HepG2 (cell line): ENCODE measurements around the gene CAMK2D. TPM values are rescaled to one million over a fixed set of nuclear protein-coding genes. Genes with fewer than 3 reads are reported as not detected.
A peak's percentile ranks its signal among the peaks of the same experiment; 100 is the strongest.

Experiments used
- HNRNPH1 ChIP-seq: fragments of 200-400 bp; formaldehyde crosslinking; optimal IDR thresholded peaks from 2 replicates; pipeline ENCODE3; 2017; ENCODE audit warnings: mild to moderate bottlenecking, low read depth, low read length
- IRX3 ChIP-seq: sonication (generic); formaldehyde crosslinking; IDR thresholded peaks from 2 replicates; pipeline ENCODE4 v1.8.1; 2023; ENCODE audit warnings: mild to moderate bottlenecking, low read depth, missing genetic modification reagents, borderline replicate concordance
- MYNN ChIP-seq: sonication (generic); formaldehyde crosslinking; IDR thresholded peaks from 2 replicates; pipeline ENCODE4 v1.4.0; 2020; ENCODE audit warnings: mild to moderate bottlenecking, low read depth, missing genetic modification reagents
- PAWR ChIP-seq: sonication (generic); formaldehyde crosslinking; IDR thresholded peaks from 2 replicates; pipeline ENCODE4 v1.4.0; 2020; ENCODE audit warnings: missing genetic modification reagents, mild to moderate bottlenecking, borderline replicate concordance
- SALL2 ChIP-seq: sonication (generic); formaldehyde crosslinking; IDR thresholded peaks from 2 replicates; pipeline ENCODE4 v1.8.1; 2023; ENCODE audit warnings: mild to moderate bottlenecking, missing genetic modification reagents, inconsistent platforms
- ZKSCAN1 ChIP-seq: fragments of 150-350 bp; IDR thresholded peaks from 2 replicates; pipeline ENCODE4 v1.6.1; 2014; ENCODE audit warnings: low read length
- ZKSCAN5 ChIP-seq: sonication (generic); formaldehyde crosslinking; IDR thresholded peaks from 2 replicates; pipeline ENCODE4 v1.5.1; 2020; ENCODE audit warnings: mild to moderate bottlenecking, missing genetic modification reagents
- ZMYM2 ChIP-seq: sonication (generic); formaldehyde crosslinking; IDR thresholded peaks from 2 replicates; pipeline ENCODE4 v1.8.0; 2022; ENCODE audit warnings: mild to moderate bottlenecking, missing genetic modification reagents
- ZNF12 ChIP-seq: sonication (generic); formaldehyde crosslinking; IDR thresholded peaks from 2 replicates; pipeline ENCODE4 v1.5.0; 2020; ENCODE audit warnings: missing genetic modification reagents
- ZNF234 ChIP-seq: sonication (generic); formaldehyde crosslinking; conservative IDR thresholded peaks from 2 replicates; pipeline ENCODE4 v1.5.1; 2020; ENCODE audit warnings: mild to moderate bottlenecking, missing genetic modification reagents
- ZNF3 ChIP-seq: IDR thresholded peaks from 2 replicates; pipeline ENCODE4 v1.7.0; 2017; ENCODE audit warnings: inconsistent platforms
- ZNF337 ChIP-seq: sonication (generic); formaldehyde crosslinking; IDR thresholded peaks from 2 replicates; pipeline ENCODE4 v1.5.1; 2020; ENCODE audit warnings: missing genetic modification reagents, low read depth, mild to moderate bottlenecking, borderline replicate concordance
- ZNF552 ChIP-seq: sonication (generic); formaldehyde crosslinking; IDR thresholded peaks from 2 replicates; pipeline ENCODE4 v1.9.0; 2022; ENCODE audit warnings: missing genetic modification reagents, mild to moderate bottlenecking, borderline replicate concordance
- ZNF749 ChIP-seq: sonication (generic); formaldehyde crosslinking; IDR thresholded peaks from 2 replicates; pipeline ENCODE4 v1.8.0; 2022; ENCODE audit warnings: mild to moderate bottlenecking, missing genetic modification reagents, moderate library complexity, borderline replicate concordance
- polyA plus RNA-seq, 8 experiments: library from polyadenylated mRNA; depleted of rRNA in 3 of 8; stranded (reverse) in 7 of 8; unstranded in 1 of 8; fragments of >200 nt; fragmentation: Illumina TruSeq in 4 of 8; extraction: Trizol in 4 of 8; gene quantifications; 2 replicates each; pipeline versions ENCODE4 v1.2.1 to v1.2.3, GENCODE V29; 2011 to 2016; ENCODE audit warnings: low read depth in 4 of 8, missing spikeins in 1 of 8, mixed read lengths in 1 of 8; ENCODE audit not compliant: insufficient read depth in 1 of 8
- total RNA-seq, 5 experiments: library from RNA; depleted of rRNA; stranded (reverse); fragments of >200 nt; fragmentation: Illumina TruSeq; extraction: Trizol; gene quantifications; 2 replicates each; pipeline ENCODE4 v1.2.3, GENCODE V29; 2016; ENCODE audit warnings: low read depth in 1 of 5
- TF ChIP-seq, protein P1 (sequence below): sonication (generic); formaldehyde crosslinking; IDR thresholded peaks from 2 replicates; pipeline ENCODE4 v1.4.0; 2020; ENCODE audit warnings: mild to moderate bottlenecking, missing genetic modification reagents
- TF ChIP-seq, protein P2 (sequence below): sonication (generic); formaldehyde crosslinking; IDR thresholded peaks from 2 replicates; pipeline ENCODE4 v1.8.0; 2022; ENCODE audit warnings: mild to moderate bottlenecking, missing genetic modification reagents; ENCODE audit not compliant: insufficient replicate concordance
- TF ChIP-seq, protein P3 (sequence below): sonication (generic); formaldehyde crosslinking; IDR thresholded peaks from 2 replicates; pipeline ENCODE4 v1.9.0; 2021; ENCODE audit warnings: missing genetic modification reagents, borderline replicate concordance
- TF ChIP-seq, protein P4 (sequence below): sonication (generic); formaldehyde crosslinking; IDR thresholded peaks from 2 replicates; pipeline ENCODE4 v1.4.0; 2020; ENCODE audit warnings: missing genetic modification reagents, low read depth, mild to moderate bottlenecking, borderline replicate concordance
- TF ChIP-seq, protein P5 (sequence below): sonication (generic); formaldehyde crosslinking; IDR thresholded peaks from 2 replicates; pipeline ENCODE4 v1.8.0; 2022; ENCODE audit warnings: missing genetic modification reagents, mild to moderate bottlenecking, moderate library complexity, borderline replicate concordance
- TF ChIP-seq, protein P6 (sequence below): IDR thresholded peaks from 2 replicates; pipeline ENCODE4 v1.6.1; 2012; ENCODE audit warnings: inconsistent platforms

The CAMK2D gene
- total and polyA plus RNA-seq, 2 of the 13 experiments (the other 11 are each of a cell fraction or from before 2014, with no cell fraction given): 18.0 to 65.4 TPM

DNA sequence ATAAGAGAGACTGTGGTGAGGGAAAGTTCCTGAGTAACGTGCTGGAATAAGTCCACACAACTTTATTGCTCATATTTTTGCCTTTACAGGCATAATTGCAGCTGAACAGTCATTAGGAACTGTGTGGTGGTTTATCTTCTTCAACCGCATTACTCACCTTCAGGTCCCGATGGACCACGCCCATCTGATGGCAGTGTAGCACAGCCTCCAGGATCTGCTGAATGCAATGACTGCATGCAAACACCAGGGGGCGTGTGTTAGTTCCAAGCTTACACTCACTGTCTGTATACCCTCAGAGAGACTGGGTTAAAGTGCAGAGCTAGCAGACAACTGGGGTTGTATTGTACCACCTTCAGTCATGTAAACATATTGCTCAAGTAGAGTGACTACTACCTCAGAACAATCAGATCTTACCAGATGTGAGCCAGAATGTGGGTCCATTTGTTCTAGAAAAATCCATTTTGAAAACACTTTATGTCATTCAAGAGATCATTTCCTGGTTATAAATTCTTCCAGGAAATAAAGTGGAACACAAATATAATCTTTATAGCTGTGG, 214.0 kb downstream of the CAMK2D start (continued):
- 0 out of 2 replicates have a peak, but pooled peaks have one; percentile 15 for TF ChIP-seq SALL2 (CRISPR knock-in tag)
- TF ChIP-seq HNRNPH1: no peak
- TF ChIP-seq ZNF3 (CRISPR knock-in tag): no peak
- no peak for TF ChIP-seq ZNF337
- TF ChIP-seq, protein P1, sequence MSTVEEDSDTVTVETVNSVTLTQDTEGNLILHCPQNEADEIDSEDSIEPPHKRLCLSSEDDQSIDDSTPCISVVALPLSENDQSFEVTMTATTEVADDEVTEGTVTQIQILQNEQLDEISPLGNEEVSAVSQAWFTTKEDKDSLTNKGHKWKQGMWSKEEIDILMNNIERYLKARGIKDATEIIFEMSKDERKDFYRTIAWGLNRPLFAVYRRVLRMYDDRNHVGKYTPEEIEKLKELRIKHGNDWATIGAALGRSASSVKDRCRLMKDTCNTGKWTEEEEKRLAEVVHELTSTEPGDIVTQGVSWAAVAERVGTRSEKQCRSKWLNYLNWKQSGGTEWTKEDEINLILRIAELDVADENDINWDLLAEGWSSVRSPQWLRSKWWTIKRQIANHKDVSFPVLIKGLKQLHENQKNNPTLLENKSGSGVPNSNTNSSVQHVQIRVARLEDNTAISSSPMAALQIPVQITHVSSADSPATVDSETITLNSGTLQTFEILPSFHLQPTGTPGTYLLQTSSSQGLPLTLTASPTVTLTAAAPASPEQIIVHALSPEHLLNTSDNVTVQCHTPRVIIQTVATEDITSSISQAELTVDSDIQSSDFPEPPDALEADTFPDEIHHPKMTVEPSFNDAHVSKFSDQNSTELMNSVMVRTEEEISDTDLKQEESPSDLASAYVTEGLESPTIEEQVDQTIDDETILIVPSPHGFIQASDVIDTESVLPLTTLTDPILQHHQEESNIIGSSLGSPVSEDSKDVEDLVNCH: no peak
- peak; percentile 33; the same call in 1 of the 2 replicates for TF ChIP-seq ZNF749 (CRISPR knock-in tag)
- TF ChIP-seq, protein P2, sequence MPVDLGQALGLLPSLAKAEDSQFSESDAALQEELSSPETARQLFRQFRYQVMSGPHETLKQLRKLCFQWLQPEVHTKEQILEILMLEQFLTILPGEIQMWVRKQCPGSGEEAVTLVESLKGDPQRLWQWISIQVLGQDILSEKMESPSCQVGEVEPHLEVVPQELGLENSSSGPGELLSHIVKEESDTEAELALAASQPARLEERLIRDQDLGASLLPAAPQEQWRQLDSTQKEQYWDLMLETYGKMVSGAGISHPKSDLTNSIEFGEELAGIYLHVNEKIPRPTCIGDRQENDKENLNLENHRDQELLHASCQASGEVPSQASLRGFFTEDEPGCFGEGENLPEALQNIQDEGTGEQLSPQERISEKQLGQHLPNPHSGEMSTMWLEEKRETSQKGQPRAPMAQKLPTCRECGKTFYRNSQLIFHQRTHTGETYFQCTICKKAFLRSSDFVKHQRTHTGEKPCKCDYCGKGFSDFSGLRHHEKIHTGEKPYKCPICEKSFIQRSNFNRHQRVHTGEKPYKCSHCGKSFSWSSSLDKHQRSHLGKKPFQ (CRISPR knock-in tag): no peak
- TF ChIP-seq, protein P3, sequence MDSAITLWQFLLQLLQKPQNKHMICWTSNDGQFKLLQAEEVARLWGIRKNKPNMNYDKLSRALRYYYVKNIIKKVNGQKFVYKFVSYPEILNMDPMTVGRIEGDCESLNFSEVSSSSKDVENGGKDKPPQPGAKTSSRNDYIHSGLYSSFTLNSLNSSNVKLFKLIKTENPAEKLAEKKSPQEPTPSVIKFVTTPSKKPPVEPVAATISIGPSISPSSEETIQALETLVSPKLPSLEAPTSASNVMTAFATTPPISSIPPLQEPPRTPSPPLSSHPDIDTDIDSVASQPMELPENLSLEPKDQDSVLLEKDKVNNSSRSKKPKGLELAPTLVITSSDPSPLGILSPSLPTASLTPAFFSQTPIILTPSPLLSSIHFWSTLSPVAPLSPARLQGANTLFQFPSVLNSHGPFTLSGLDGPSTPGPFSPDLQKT (CRISPR knock-in tag): no peak
- peak; percentile 38; the same call in 1 of the 2 replicates for TF ChIP-seq ZNF12
- TF ChIP-seq ZNF552 (CRISPR knock-in tag): no peak
- TF ChIP-seq ZKSCAN1: 0 out of 2 replicates have a peak, but pooled peaks have one; percentile 15
- TF ChIP-seq ZNF234 (CRISPR knock-in tag): no peak
- TF ChIP-seq, protein P4, sequence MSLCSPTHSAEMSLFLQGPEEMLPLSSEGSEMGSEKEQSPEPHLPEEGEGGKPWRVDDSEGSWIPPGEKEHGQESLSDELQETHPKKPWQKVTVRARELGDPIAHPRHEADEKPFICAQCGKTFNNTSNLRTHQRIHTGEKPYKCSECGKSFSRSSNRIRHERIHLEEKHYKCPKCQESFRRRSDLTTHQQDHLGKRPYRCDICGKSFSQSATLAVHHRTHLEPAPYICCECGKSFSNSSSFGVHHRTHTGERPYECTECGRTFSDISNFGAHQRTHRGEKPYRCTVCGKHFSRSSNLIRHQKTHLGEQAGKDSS (CRISPR knock-in tag): no peak; the same call in 1 of the 2 replicates
- TF ChIP-seq, protein P5, sequence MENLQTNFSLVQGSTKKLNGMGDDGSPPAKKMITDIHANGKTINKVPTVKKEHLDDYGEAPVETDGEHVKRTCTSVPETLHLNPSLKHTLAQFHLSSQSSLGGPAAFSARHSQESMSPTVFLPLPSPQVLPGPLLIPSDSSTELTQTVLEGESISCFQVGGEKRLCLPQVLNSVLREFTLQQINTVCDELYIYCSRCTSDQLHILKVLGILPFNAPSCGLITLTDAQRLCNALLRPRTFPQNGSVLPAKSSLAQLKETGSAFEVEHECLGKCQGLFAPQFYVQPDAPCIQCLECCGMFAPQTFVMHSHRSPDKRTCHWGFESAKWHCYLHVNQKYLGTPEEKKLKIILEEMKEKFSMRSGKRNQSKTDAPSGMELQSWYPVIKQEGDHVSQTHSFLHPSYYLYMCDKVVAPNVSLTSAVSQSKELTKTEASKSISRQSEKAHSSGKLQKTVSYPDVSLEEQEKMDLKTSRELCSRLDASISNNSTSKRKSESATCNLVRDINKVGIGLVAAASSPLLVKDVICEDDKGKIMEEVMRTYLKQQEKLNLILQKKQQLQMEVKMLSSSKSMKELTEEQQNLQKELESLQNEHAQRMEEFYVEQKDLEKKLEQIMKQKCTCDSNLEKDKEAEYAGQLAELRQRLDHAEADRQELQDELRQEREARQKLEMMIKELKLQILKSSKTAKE (CRISPR knock-in tag): peak; percentile 63; the same call in 1 of the 2 replicates
- TF ChIP-seq ZKSCAN5 (CRISPR knock-in tag): no peak
- TF ChIP-seq, protein P6, sequence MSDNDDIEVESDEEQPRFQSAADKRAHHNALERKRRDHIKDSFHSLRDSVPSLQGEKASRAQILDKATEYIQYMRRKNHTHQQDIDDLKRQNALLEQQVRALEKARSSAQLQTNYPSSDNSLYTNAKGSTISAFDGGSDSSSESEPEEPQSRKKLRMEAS: no peak
- no peak for TF ChIP-seq MYNN (CRISPR knock-in tag)
- no peak for TF ChIP-seq IRX3 (CRISPR knock-in tag)
- TF ChIP-seq ZMYM2 (CRISPR knock-in tag): no peak
- TF ChIP-seq PAWR (CRISPR knock-in tag): no peak
